ENCODE data around the gene CFAP61.

DNA sequence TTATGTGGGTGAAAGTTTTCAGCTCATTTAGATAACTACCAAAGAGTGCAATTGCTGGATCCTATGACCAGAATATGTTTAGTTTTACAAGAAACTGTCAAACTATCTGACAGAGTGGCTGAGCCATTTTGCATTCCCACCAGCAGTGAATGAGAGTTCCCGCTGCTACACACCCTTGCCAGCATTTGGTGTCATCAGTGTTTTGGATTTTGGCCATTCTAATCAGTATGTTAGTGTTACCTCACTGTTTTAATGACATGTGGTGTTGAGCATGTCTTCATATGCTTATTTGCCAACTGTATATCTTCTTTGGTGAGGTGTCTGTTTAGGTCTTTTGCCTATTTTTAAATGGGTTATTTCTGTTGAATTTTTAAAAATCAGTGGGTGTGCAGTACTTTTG lies 120.9 kb downstream of the CFAP61 start:
- TF ChIP-seq, protein P1, sequence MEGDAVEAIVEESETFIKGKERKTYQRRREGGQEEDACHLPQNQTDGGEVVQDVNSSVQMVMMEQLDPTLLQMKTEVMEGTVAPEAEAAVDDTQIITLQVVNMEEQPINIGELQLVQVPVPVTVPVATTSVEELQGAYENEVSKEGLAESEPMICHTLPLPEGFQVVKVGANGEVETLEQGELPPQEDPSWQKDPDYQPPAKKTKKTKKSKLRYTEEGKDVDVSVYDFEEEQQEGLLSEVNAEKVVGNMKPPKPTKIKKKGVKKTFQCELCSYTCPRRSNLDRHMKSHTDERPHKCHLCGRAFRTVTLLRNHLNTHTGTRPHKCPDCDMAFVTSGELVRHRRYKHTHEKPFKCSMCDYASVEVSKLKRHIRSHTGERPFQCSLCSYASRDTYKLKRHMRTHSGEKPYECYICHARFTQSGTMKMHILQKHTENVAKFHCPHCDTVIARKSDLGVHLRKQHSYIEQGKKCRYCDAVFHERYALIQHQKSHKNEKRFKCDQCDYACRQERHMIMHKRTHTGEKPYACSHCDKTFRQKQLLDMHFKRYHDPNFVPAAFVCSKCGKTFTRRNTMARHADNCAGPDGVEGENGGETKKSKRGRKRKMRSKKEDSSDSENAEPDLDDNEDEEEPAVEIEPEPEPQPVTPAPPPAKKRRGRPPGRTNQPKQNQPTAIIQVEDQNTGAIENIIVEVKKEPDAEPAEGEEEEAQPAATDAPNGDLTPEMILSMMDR (conservative IDR thresholded peaks at IDR 0.05; ENCODE audit: low read depth in 2 of 2), result no peak
- TF ChIP-seq, protein P2, sequence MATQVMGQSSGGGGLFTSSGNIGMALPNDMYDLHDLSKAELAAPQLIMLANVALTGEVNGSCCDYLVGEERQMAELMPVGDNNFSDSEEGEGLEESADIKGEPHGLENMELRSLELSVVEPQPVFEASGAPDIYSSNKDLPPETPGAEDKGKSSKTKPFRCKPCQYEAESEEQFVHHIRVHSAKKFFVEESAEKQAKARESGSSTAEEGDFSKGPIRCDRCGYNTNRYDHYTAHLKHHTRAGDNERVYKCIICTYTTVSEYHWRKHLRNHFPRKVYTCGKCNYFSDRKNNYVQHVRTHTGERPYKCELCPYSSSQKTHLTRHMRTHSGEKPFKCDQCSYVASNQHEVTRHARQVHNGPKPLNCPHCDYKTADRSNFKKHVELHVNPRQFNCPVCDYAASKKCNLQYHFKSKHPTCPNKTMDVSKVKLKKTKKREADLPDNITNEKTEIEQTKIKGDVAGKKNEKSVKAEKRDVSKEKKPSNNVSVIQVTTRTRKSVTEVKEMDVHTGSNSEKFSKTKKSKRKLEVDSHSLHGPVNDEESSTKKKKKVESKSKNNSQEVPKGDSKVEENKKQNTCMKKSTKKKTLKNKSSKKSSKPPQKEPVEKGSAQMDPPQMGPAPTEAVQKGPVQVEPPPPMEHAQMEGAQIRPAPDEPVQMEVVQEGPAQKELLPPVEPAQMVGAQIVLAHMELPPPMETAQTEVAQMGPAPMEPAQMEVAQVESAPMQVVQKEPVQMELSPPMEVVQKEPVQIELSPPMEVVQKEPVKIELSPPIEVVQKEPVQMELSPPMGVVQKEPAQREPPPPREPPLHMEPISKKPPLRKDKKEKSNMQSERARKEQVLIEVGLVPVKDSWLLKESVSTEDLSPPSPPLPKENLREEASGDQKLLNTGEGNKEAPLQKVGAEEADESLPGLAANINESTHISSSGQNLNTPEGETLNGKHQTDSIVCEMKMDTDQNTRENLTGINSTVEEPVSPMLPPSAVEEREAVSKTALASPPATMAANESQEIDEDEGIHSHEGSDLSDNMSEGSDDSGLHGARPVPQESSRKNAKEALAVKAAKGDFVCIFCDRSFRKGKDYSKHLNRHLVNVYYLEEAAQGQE (IDR thresholded peaks at IDR 0.05; ENCODE audit: unreplicated experiment), result no peak
- no peak for TF ChIP-seq POLR2AphosphoS5 (IDR thresholded peaks at IDR 0.05; ENCODE audit: low read depth)
- TF ChIP-seq EZH2 (IDR thresholded peaks at IDR 0.05; ENCODE audit: low read depth, unreplicated experiment), result no peak
- TF ChIP-seq EZH2phosphoT487 (IDR thresholded peaks at IDR 0.05; ENCODE audit: unreplicated experiment), result no peak
- no peak for TF ChIP-seq ZNF331 (CRISPR knock-in tag; IDR thresholded peaks at IDR 0.05; ENCODE audit: low read depth)
- no peak for TF ChIP-seq CREB1 (CRISPR knock-in tag; IDR thresholded peaks at IDR 0.05; ENCODE audit: low read depth)
- TF ChIP-seq, protein P3, sequence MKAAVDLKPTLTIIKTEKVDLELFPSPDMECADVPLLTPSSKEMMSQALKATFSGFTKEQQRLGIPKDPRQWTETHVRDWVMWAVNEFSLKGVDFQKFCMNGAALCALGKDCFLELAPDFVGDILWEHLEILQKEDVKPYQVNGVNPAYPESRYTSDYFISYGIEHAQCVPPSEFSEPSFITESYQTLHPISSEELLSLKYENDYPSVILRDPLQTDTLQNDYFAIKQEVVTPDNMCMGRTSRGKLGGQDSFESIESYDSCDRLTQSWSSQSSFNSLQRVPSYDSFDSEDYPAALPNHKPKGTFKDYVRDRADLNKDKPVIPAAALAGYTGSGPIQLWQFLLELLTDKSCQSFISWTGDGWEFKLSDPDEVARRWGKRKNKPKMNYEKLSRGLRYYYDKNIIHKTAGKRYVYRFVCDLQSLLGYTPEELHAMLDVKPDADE (IDR thresholded peaks at IDR 0.05), result no peak
- no peak for TF ChIP-seq NANOG (IDR thresholded peaks at IDR 0.05; ENCODE audit: borderline replicate concordance)
- no peak for TF ChIP-seq STAT1 (IDR thresholded peaks at IDR 0.05; ENCODE audit: unreplicated experiment)

All from GM23338 (cell line).